ENCODE measurements around the gene GRAMD1B. TPM values are rescaled to one million over a fixed set of nuclear protein-coding genes. Genes with fewer than 3 reads are reported as not detected.

Gene GRAMD1B
- total and polyA plus RNA-seq, 4 donors = 0.79 to 5.4 (median 4.6) TPM

DNA sequence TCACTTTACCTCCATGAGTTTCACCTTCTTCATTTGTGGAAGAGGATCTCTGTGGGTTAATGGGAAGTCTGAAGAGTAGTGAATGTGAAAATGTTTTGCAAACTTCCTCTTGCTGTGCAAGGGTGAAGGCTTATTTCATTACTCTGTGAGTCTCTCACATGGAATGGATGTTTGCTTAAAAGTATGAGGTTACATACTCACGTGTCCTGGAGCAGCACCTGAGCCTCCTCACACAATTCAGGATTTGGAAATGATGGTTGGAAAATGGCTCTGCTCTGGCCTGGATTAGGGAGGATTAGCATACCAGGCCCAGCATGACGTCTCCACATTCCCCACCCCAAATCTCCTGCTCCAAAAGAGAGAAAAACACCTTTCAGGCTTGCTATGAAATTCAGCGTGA is 4.8 kb downstream of the GRAMD1B start:
- WGBS, 2 donors = 74 to 88% methylated on average over 3 of the region's 3 CpGs
- Histone ChIP-seq H3K36me3 (ENCODE audit: control insufficient read depth in 1 of 2, insufficient read depth in 2 of 2, low read length in 1 of 2) (no peaks in the 10 kb centered on the region), H3K27me3 (ENCODE audit: control insufficient read depth in 1 of 2, insufficient read depth in 2 of 2, low read length in 1 of 2) (no peaks in the 10 kb centered on the region), H3K27ac (ENCODE audit: low read depth in 1 of 2, low read length in 2 of 2) (no peak overlapping the region), H3K9me3 (ENCODE audit: control insufficient read depth, low read length) (no peaks in the 10 kb centered on the region), H3K4me1 (ENCODE audit: control insufficient read depth in 1 of 2, insufficient read depth in 2 of 2, low read length in 2 of 2) (no peaks in the 10 kb centered on the region), H3K4me3 (ENCODE audit: low read length in 2 of 2) (no peak overlapping the region)
- no peak for DNase-seq
- intact Hi-C loops (cut with DNase I) = no loop called here
- ATAC-seq (ENCODE audit: low FRiP score) = no peak

GRCh38 chr11:123437236-123437979 is 7.3 kb downstream of the GRAMD1B start:
- no peak for DNase-seq
- Histone ChIP-seq H3K4me1 (ENCODE audit: control insufficient read depth in 1 of 2, insufficient read depth in 2 of 2, low read length in 2 of 2) (no peaks in the 10 kb centered on the region), H3K4me3 (ENCODE audit: low read length in 2 of 2) (no peak overlapping the region), H3K27me3 (ENCODE audit: control insufficient read depth in 1 of 2, insufficient read depth in 2 of 2, low read length in 1 of 2) (no peaks in the 10 kb centered on the region), H3K9me3 (ENCODE audit: control insufficient read depth, low read length) (no peaks in the 10 kb centered on the region), H3K27ac (ENCODE audit: low read depth in 1 of 2, low read length in 2 of 2) (no peak overlapping the region), H3K36me3 (ENCODE audit: control insufficient read depth in 1 of 2, insufficient read depth in 2 of 2, low read length in 1 of 2) (no peaks in the 10 kb centered on the region)
- WGBS, 2 donors = 84 to 87% methylated on average over 9 of the region's 9 CpGs
- ATAC-seq (ENCODE audit: low FRiP score) = no peak
- intact Hi-C loops (cut with DNase I) = no loop called here

DNA sequence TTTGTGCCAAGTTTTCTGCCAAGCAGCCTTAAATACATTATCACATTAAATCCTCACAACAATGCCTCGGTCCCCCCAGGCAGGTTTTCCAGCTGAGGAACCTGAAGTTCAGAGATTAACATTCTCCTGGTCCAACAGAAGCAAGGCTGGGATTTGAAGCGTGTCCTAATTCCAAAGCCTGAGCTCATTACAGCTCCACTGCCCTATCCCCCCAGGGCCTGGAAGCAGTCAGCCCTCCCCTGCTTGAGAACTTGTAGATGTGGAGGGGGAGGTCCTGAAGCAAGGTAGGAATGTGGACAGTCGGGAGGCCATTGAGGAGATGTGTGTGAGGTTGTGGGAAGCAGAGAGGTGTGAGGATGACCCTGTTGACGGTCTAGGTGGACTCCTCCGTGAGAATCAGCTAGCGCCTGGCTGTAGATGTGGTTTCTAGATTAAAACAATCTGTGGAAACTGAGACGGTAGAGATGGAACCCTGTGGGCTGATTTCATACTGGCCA is 8.1 kb downstream of the GRAMD1B start:
- H3K36me3 ChIP-seq (ENCODE audit: control insufficient read depth in 1 of 2, insufficient read depth in 2 of 2, low read length in 1 of 2) = no peaks in the 10 kb centered on the region
- no peak overlapping the region for H3K27ac ChIP-seq (ENCODE audit: low read depth in 1 of 2, low read length in 2 of 2)
- no peaks in the 10 kb centered on the region for H3K9me3 ChIP-seq (ENCODE audit: control insufficient read depth, low read length)
- intact Hi-C loops (cut with DNase I) = loop anchor here in 1 of 2 donors (2.0 kb wide), 1 partner anchor 51 kb away; no protein-coding TSS in a partner anchor
- H3K4me1 ChIP-seq (ENCODE audit: control insufficient read depth in 1 of 2, insufficient read depth in 2 of 2, low read length in 2 of 2) = no peaks in the 10 kb centered on the region
- DNase-seq = no peak
- ATAC-seq (ENCODE audit: low FRiP score) = no peak
- H3K4me3 ChIP-seq (ENCODE audit: low read length in 2 of 2) = no peak overlapping the region
- 63 to 67% methylated on average over 7 of the region's 7 CpGs for WGBS, 2 donors
- no peaks in the 10 kb centered on the region for H3K27me3 ChIP-seq (ENCODE audit: control insufficient read depth in 1 of 2, insufficient read depth in 2 of 2, low read length in 1 of 2)

DNA sequence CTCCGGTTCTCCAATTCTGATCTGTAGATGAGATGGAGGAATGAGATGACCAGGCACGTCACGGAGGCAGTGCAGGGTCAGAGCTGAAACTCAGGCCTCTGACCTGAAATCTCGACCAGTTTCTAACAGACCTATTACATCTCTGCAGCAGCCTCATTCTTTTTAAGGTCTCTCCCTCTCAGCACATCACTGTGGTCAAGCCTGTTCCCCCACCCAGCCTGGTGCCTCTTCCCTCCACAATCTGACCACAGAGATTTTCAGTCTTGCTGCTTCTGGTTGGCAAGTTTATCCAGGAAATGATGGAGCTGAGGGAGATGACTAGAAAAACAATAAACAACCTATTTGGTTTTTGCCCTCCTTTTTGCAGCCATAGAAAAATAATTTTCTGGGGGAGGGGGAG is 9.5 kb downstream of the GRAMD1B start:
- intact Hi-C loops (cut with DNase I) = loop anchor here in 1 of 2 donors (2.0 kb wide), 1 partner anchor 49 kb away; no protein-coding TSS in a partner anchor
- whole genome bisulfite sequencing, 2 donors = 84 to 86% methylated on average over 4 of the region's 4 CpGs
- Histone ChIP-seq H3K27me3 (ENCODE audit: control insufficient read depth in 1 of 2, insufficient read depth in 2 of 2, low read length in 1 of 2) (no peaks in the 10 kb centered on the region), H3K36me3 (ENCODE audit: control insufficient read depth in 1 of 2, insufficient read depth in 2 of 2, low read length in 1 of 2) (no peaks in the 10 kb centered on the region), H3K9me3 (ENCODE audit: control insufficient read depth, low read length) (no peaks in the 10 kb centered on the region), H3K4me1 (ENCODE audit: control insufficient read depth in 1 of 2, insufficient read depth in 2 of 2, low read length in 2 of 2) (no peaks in the 10 kb centered on the region), H3K4me3 (ENCODE audit: low read length in 2 of 2) (no peak overlapping the region), H3K27ac (ENCODE audit: low read depth in 1 of 2, low read length in 2 of 2) (no peak overlapping the region)
- no peak for ATAC-seq (ENCODE audit: low FRiP score)
- DNase-seq = no peak

DNA sequence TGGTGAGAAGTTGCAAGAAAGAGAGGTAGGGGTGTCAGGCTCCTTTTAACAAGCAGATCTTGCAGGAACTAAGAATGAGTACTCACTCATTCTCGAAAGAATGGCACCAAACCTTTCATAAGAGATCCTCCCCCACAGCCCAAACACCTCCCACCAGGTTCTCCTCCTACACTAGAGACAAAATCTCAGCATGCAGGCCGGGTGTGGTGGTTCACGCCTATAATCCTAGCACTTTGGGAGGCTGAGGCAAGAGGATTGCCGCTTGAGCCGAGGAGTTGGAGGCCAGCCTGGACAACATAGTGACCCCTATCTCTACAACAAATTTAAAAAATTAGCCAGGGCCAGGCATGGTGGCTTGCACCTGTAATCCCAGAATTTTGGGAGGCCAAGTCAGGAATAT is 11.1 kb downstream of the GRAMD1B start:
- Histone ChIP-seq H3K27me3 (ENCODE audit: control insufficient read depth in 1 of 2, insufficient read depth in 2 of 2, low read length in 1 of 2) (no peaks in the 10 kb centered on the region), H3K36me3 (ENCODE audit: control insufficient read depth in 1 of 2, insufficient read depth in 2 of 2, low read length in 1 of 2) (no peaks in the 10 kb centered on the region), H3K4me3 (ENCODE audit: low read length in 2 of 2) (no peak overlapping the region), H3K4me1 (ENCODE audit: control insufficient read depth in 1 of 2, insufficient read depth in 2 of 2, low read length in 2 of 2) (no peaks in the 10 kb centered on the region), H3K9me3 (ENCODE audit: control insufficient read depth, low read length) (no peaks in the 10 kb centered on the region), H3K27ac (ENCODE audit: low read depth in 1 of 2, low read length in 2 of 2) (no peak overlapping the region)
- DNase-seq = no peak
- intact Hi-C loops (cut with DNase I) = no loop called here
- no peak for ATAC-seq (ENCODE audit: low FRiP score)
- 94 to 97% methylated on average over 5 of the region's 5 CpGs for WGBS, 2 donors

- Histone ChIP-seq H3K27ac (ENCODE audit: low read depth in 1 of 2, low read length in 2 of 2) (no peak overlapping the region), H3K4me1 (ENCODE audit: control insufficient read depth in 1 of 2, insufficient read depth in 2 of 2, low read length in 2 of 2) (no peaks in the 10 kb centered on the region), H3K9me3 (ENCODE audit: control insufficient read depth, low read length) (no peaks in the 10 kb centered on the region), H3K4me3 (ENCODE audit: low read length in 2 of 2) (no peak overlapping the region), H3K36me3 (ENCODE audit: control insufficient read depth in 1 of 2, insufficient read depth in 2 of 2, low read length in 1 of 2) (no peaks in the 10 kb centered on the region), H3K27me3 (ENCODE audit: control insufficient read depth in 1 of 2, insufficient read depth in 2 of 2, low read length in 1 of 2) (no peaks in the 10 kb centered on the region)
- WGBS, 2 donors = 90 to 94% methylated on average over 5 of the region's 5 CpGs
- DNase-seq = no peak
- intact Hi-C loops (cut with DNase I) = no loop called here
- no peak for ATAC-seq (ENCODE audit: low FRiP score)
Observed at GRCh38 chr11:123443851-123444623, 14.0 kb downstream of the GRAMD1B start.

DNA sequence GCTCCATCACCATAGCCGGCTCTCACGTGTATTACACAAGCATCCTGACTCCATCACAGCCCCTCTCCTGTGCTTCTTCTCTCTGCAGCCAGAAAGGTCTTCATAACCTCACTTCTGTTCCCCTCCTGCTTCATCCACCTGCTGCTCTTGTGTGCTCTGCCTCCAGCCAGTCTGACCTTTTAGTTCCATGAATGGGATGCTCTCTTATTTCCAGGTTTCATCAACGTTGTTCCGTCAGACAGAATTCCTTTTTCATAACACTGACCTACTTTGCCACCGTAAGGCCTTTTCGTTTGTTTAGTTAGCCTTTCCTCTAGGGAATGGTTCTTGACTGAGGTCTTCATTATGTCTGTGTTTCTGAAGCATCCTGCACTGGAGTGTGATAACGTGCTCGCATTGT is 18.8 kb downstream of the GRAMD1B start:
- no peak overlapping the region for H3K27ac ChIP-seq (ENCODE audit: low read depth in 1 of 2, low read length in 2 of 2)
- ATAC-seq (ENCODE audit: low FRiP score) = no peak

GRCh38 chr11:123449436-123449835 is 19.4 kb downstream of the GRAMD1B start:
- H3K4me1 ChIP-seq (ENCODE audit: control insufficient read depth in 1 of 2, insufficient read depth in 2 of 2, low read length in 2 of 2) = no peaks in the 10 kb centered on the region
- intact Hi-C loops (cut with DNase I) = no loop called here
- DNase-seq (no peak), ATAC-seq (ENCODE audit: low FRiP score) (no peak)
- no peak overlapping the region for H3K27ac ChIP-seq (ENCODE audit: low read depth in 1 of 2, low read length in 2 of 2)
- H3K36me3 ChIP-seq (ENCODE audit: control insufficient read depth in 1 of 2, insufficient read depth in 2 of 2, low read length in 1 of 2) = no peaks in the 10 kb centered on the region
- no peaks in the 10 kb centered on the region for H3K27me3 ChIP-seq (ENCODE audit: control insufficient read depth in 1 of 2, insufficient read depth in 2 of 2, low read length in 1 of 2)
- H3K9me3 ChIP-seq (ENCODE audit: control insufficient read depth, low read length) = no peaks in the 10 kb centered on the region
- no peak overlapping the region for H3K4me3 ChIP-seq (ENCODE audit: low read length in 2 of 2)

More for the DNA sequence above, 18.8 kb downstream of the GRAMD1B start:
- no peak overlapping the region for H3K4me3 ChIP-seq (ENCODE audit: low read length in 2 of 2)
- no peaks in the 10 kb centered on the region for H3K36me3 ChIP-seq (ENCODE audit: control insufficient read depth in 1 of 2, insufficient read depth in 2 of 2, low read length in 1 of 2)
- no peaks in the 10 kb centered on the region for H3K4me1 ChIP-seq (ENCODE audit: control insufficient read depth in 1 of 2, insufficient read depth in 2 of 2, low read length in 2 of 2)
- intact Hi-C loops (cut with DNase I) = no loop called here
- no peak for DNase-seq
- WGBS, 2 donors = 60 to 72% methylated on average over 8 of the region's 8 CpGs
- H3K27me3 ChIP-seq (ENCODE audit: control insufficient read depth in 1 of 2, insufficient read depth in 2 of 2, low read length in 1 of 2) = no peaks in the 10 kb centered on the region
- no peaks in the 10 kb centered on the region for H3K9me3 ChIP-seq (ENCODE audit: control insufficient read depth, low read length)

- DNase-seq (no peak), ATAC-seq (ENCODE audit: low FRiP score) (no peak)
- H3K36me3 ChIP-seq (ENCODE audit: control insufficient read depth in 1 of 2, insufficient read depth in 2 of 2, low read length in 1 of 2) = no peaks in the 10 kb centered on the region
- H3K27ac ChIP-seq (ENCODE audit: low read depth in 1 of 2, low read length in 2 of 2) = no peak overlapping the region
- no peaks in the 10 kb centered on the region for H3K27me3 ChIP-seq (ENCODE audit: control insufficient read depth in 1 of 2, insufficient read depth in 2 of 2, low read length in 1 of 2)
- no peaks in the 10 kb centered on the region for H3K9me3 ChIP-seq (ENCODE audit: control insufficient read depth, low read length)
- no peak overlapping the region for H3K4me3 ChIP-seq (ENCODE audit: low read length in 2 of 2)
- whole genome bisulfite sequencing, 2 donors = 82 to 88% methylated on average over 3 of the region's 3 CpGs
- intact Hi-C loops (cut with DNase I) = no loop called here
- no peaks in the 10 kb centered on the region for H3K4me1 ChIP-seq (ENCODE audit: control insufficient read depth in 1 of 2, insufficient read depth in 2 of 2, low read length in 2 of 2)
Observed at GRCh38 chr11:123450623-123451022, 20.6 kb downstream of the GRAMD1B start.

Data from aorta (tissue), 5 donors.